Stimulated activated naive B cell treated with anti-CD40 and anti-IgM and Interleukin-4, amounts not matched to agents 10 μg/mL and 1 μg/mL and 100 μg/mL, for 72 hours (primary cell): Measurements from ENCODE around the gene SLC39A11.

ENCODE experiments used
- ATAC-seq, 2 donors: fragments of 150-1000 bp; cut with Tn5 transposase; replicated peaks; 2 replicates each; pipeline ENCODE4 v1.10.0; 2021; ENCODE audit warnings: moderate library complexity in 1 of 2
- DNase-seq: peaks from one replicate; pipeline ENCODE4 v3.0.0; 2021
- H3K27ac Mint-ChIP-seq: one replicate; pipeline ENCODE4 v1.8.0; 2022; ENCODE audit warnings: mild to moderate bottlenecking, mixed read lengths
- H3K27me3 Mint-ChIP-seq, 2 donors: one replicate each; pipeline ENCODE4 v1.8.0; 2022; ENCODE audit warnings: mixed read lengths in 2 of 2
- H3K36me3 Mint-ChIP-seq, 2 donors: one replicate each; pipeline ENCODE4 v1.8.0; 2022; ENCODE audit warnings: mixed read lengths in 2 of 2, mild to moderate bottlenecking in 1 of 2
- H3K4me1 Mint-ChIP-seq, 2 donors: one replicate each; pipeline ENCODE4 v1.8.0; 2022; ENCODE audit warnings: mixed read lengths in 2 of 2, mild to moderate bottlenecking in 1 of 2
- H3K4me3 Mint-ChIP-seq, 2 donors: one replicate each; pipeline ENCODE4 v1.8.0; 2022; ENCODE audit warnings: mild to moderate bottlenecking in 2 of 2, mixed read lengths in 2 of 2, moderate library complexity in 1 of 2
- H3K9me3 Mint-ChIP-seq, 2 donors: one replicate each; pipeline ENCODE4 v1.8.0; 2022; ENCODE audit warnings: mixed read lengths in 2 of 2, mild to moderate bottlenecking in 1 of 2

Gene SLC39A11

DNA sequence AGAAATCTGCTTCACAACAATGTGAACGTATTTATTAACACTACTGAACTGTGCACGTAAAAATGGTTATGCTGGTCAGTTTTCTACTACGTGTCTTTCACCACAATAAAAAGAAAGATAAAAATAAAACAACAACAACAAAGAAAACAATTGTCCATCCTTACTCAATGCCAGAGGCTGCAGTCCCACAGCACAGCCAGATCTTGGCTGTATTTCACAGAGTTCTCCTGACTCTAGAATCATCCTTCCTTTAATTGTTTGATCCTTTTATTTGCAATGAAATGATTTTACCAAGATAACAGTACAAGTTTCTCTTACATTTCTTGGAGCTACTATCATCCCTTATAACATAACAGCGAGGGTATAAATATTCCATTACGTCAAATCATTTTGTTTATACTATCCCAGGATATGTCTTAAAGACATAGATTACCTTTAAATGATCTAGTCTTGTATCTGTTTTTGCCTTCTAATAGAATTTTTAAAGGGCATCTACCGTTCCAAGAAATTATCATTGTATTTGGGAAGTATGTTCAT is 103.3 kb downstream of the SLC39A11 start:
- Mint-ChIP-seq H3K27ac (no peak overlapping the region), H3K9me3 (peaks cover 0 to 4% of the 10 kb centered on the region in 2 donors), H3K4me1 (peaks cover 11 to 15% of the 10 kb centered on the region in 2 donors), H3K27me3 (no peaks in the 10 kb centered on the region), H3K4me3 (no peak overlapping the region), H3K36me3 (peaks cover 2 to 5% of the 10 kb centered on the region in 2 donors)
- DNase-seq (no peak), ATAC-seq (no peak)

DNA sequence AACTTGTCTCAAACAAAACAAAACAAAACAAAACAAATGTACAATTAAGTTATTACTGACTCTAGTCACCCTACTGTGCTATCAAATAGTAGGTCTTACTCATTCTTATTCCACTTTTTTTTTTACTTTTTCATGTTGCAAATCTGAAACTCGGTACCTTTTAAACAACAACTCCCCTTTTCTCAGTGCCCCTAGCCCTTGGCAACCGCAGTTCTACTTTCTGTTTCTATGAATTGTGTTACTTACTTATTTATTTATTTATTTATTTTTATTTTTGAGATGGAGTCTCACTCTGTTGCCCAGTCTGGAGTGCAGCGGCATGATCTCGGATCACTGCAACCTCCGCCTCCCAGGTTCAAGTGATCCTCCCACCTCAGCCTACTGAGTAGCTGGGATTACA is 104.0 kb downstream of the SLC39A11 start:
- Mint-ChIP-seq H3K4me1 (peaks cover 10 to 15% of the 10 kb centered on the region in 2 donors), H3K27me3 (no peaks in the 10 kb centered on the region), H3K27ac (no peak overlapping the region), H3K9me3 (peaks cover 0 to 4% of the 10 kb centered on the region in 2 donors), H3K36me3 (peaks cover 3 to 9% of the 10 kb centered on the region in 2 donors), H3K4me3 (no peak overlapping the region)
- no peak for DNase-seq
- ATAC-seq: no peak

DNA sequence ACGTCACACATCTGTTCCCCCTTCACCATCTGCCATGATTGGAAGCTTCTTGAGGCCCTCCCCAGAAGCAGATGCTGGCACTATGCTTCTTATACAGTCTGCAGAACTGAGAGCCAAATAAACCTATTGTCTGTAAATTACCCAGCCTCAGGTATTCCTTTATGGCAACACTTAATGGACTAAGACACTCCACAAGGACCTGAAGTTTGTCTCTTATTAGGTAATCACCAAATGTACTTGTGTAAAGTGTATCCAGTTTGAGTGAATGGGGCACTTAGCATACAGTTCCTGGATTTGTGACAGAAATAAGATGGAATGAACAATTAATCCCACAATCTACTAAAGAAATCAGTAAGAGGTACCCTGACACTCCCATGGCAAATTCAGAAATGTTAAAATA is 105.3 kb downstream of the SLC39A11 start:
- no peaks in the 10 kb centered on the region for H3K27me3 Mint-ChIP-seq
- H3K27ac Mint-ChIP-seq: no peak overlapping the region
- H3K9me3 Mint-ChIP-seq: no peaks in the 10 kb centered on the region
- DNase-seq (no peak), ATAC-seq (no peak)
- peaks cover 2 to 4% of the 10 kb centered on the region in 2 donors for H3K36me3 Mint-ChIP-seq
- H3K4me1 Mint-ChIP-seq: peaks cover 6% of the 10 kb centered on the region in 2 donors
- no peak overlapping the region for H3K4me3 Mint-ChIP-seq

DNA sequence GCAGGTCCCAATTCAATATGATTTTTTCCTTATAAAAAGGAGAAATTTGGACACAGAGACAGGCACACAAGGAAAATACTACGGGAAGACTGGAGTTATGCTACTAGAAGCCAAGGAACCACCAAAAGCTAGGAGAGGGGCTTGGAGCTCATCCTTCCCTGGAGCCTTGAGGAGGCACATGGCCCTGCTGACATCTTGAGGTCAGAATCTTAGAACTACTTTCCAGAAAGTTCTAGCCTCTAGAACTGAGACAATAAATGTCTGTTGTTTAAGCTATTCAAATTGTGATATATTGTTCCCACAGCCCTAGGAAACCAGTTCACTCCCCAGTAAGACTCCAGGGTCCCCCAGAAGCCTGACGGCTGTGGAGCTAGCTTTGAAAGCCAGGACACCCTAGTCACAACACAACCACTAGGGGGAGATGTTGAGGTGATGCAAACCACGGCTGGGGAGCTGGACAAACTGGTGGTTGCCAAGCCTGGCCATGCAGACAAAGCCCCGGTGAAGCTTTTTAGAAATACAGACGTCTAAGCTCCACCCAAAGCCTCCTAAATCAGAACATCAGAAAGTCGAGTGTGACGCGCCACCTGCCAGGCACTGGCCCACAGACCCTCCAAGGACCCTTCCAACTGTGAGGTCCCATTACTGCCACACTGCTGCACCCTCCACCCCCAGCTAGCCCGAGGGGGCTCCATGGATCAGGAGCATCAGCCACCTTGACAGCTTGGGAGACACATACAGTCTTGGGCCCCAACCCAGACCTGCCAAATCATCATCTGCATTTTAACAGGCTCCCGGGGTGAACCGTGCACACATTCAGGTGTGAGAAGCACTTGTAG is 106.4 kb downstream of the SLC39A11 start:
- peaks cover 2 to 8% of the 10 kb centered on the region in 2 donors for H3K36me3 Mint-ChIP-seq
- H3K27ac Mint-ChIP-seq: no peak overlapping the region
- DNase-seq: peak; percentile 48

DNA sequence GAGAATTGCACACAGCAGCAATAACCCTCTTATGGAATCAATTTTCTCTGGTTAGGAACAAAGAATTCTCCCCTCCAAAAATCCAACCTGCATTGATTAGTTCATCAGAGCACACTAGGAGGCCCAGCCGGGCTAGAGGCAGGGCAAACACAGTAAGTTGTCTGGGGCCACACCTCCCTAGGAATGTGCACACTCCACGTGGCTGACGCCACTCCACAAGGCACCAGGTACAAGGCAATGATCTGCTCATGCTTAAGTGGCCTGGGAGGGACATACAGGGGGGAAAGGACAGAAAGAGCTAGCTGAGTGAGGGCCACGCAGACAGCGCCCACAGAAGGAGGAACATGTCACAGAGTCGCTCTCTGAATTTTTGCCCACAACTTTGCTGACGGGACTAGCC is 107.6 kb downstream of the SLC39A11 start:
- no peak overlapping the region for H3K4me3 Mint-ChIP-seq
- ATAC-seq (no peak), DNase-seq (no peak)
- H3K27ac Mint-ChIP-seq: no peak overlapping the region
- peaks cover 2 to 13% of the 10 kb centered on the region in 2 donors for H3K36me3 Mint-ChIP-seq
- H3K9me3 Mint-ChIP-seq: peaks cover 0 to under 1% of the 10 kb centered on the region in 2 donors
- H3K4me1 Mint-ChIP-seq: peaks cover 6% of the 10 kb centered on the region in 2 donors
- no peaks in the 10 kb centered on the region for H3K27me3 Mint-ChIP-seq

More for the DNA sequence above, 106.4 kb downstream of the SLC39A11 start:
- H3K27me3 Mint-ChIP-seq: no peaks in the 10 kb centered on the region
- ATAC-seq: peak; percentile 83 to 91
- peaks cover 6% of the 10 kb centered on the region in 2 donors for H3K4me1 Mint-ChIP-seq
- H3K9me3 Mint-ChIP-seq: no peaks in the 10 kb centered on the region
- no peak overlapping the region for H3K4me3 Mint-ChIP-seq

DNA sequence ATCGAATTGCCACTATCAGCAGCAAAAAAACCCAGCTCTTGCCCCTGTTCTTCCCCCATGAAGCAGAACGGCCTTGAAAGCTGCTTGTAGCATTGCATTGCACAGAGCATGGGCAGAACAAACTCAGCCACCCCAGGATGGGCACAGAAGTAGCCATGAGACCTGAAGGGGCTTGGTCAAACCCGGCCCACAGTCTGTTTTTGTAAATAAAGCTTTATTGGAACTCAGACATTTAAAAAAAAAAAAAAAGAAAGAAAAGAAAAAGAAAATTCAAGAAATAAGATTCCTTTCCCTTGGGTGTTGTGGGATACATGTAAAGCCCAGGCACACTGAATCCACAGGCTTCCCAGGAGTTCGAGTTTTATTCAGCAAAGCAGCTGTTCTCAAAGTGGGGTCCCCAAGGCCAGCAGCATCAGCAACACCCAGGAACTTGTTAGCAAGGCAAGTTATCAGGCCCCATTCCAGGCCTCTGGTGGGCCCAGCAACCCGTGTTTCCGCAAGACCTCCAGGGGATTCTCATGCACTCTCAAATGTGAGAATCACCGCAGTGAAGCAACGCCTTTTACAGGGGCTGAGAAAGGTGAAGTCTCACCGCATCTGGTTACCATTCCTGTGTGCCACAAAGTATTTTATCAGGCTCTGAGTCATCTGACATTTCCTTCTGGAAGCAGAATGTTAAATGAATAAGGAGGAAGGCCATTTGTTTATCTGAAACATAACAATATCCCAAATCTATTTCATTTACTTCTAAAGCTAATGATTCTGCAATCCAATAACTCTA is 108.2 kb downstream of the SLC39A11 start:
- H3K9me3 Mint-ChIP-seq: peaks cover 0 to 3% of the 10 kb centered on the region in 2 donors
- no peak for DNase-seq
- H3K27me3 Mint-ChIP-seq: no peaks in the 10 kb centered on the region
- H3K36me3 Mint-ChIP-seq: peaks cover 2 to 16% of the 10 kb centered on the region in 2 donors
- H3K27ac Mint-ChIP-seq: no peak overlapping the region
- H3K4me1 Mint-ChIP-seq: peaks cover 6 to 7% of the 10 kb centered on the region in 2 donors
- no peak for ATAC-seq
- H3K4me3 Mint-ChIP-seq: no peak overlapping the region

DNA sequence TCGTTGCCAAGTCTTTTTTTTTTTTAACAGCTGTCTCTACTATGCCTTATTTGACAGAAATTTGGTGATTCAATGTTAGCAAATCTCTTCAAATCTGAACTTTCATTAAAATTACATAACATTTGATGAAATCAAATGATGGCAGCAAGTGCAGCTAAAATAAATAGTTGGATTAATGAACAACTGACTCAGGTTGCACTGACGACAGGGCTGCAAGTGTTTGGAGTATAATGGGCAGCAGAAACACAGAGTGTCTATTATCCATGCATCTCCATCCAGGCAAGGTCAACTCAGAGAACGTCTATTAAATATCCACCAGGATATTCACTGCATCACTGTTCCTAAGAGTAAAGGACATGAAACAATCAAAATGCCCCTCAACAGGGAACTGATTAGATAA is 109.8 kb downstream of the SLC39A11 start:
- Mint-ChIP-seq H3K36me3 (peaks cover 2 to 27% of the 10 kb centered on the region in 2 donors), H3K9me3 (peaks cover 0 to 7% of the 10 kb centered on the region in 2 donors), H3K27me3 (no peaks in the 10 kb centered on the region), H3K27ac (no peak overlapping the region), H3K4me3 (no peak overlapping the region), H3K4me1 (peaks cover 13 to 21% of the 10 kb centered on the region in 2 donors)
- no peak for ATAC-seq
- DNase-seq: no peak

DNA sequence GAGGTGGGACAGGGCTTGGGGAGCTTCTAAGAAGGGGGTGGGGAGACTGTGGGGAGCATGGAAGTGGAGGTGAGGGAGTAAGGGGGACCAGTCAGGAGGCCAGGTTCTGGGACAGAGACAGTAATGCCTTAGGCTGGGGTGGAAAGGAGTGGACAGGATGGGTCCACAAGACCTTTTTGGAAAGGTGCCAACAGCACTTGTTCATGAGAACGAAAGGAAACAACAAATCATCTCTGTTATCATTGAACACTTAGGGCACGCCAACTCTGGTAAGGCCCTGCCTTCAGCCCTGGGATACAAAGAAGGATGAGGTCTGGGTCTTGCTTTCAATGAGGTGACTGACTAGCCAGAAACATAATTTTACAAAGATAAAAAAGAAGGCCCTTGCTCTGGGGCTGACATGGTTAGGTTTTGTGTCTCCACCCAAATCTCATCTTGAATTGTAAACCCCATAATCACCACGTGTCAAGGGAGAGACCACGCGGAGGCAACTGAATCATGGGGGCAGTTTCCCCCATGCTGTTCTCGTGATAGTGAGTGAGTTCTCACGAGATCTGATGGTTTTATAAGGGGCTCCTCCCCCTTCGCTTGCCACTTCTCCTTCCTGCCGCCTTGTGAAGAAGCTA is 113.8 kb downstream of the SLC39A11 start:
- Mint-ChIP-seq H3K4me1 (peaks cover 19 to 30% of the 10 kb centered on the region in 2 donors), H3K27ac (no peak overlapping the region), H3K27me3 (no peaks in the 10 kb centered on the region), H3K36me3 (peaks cover 0 to 32% of the 10 kb centered on the region in 2 donors), H3K9me3 (peaks cover 0 to 7% of the 10 kb centered on the region in 2 donors), H3K4me3 (no peak overlapping the region)
- DNase-seq: no peak
- ATAC-seq: no peak

DNA sequence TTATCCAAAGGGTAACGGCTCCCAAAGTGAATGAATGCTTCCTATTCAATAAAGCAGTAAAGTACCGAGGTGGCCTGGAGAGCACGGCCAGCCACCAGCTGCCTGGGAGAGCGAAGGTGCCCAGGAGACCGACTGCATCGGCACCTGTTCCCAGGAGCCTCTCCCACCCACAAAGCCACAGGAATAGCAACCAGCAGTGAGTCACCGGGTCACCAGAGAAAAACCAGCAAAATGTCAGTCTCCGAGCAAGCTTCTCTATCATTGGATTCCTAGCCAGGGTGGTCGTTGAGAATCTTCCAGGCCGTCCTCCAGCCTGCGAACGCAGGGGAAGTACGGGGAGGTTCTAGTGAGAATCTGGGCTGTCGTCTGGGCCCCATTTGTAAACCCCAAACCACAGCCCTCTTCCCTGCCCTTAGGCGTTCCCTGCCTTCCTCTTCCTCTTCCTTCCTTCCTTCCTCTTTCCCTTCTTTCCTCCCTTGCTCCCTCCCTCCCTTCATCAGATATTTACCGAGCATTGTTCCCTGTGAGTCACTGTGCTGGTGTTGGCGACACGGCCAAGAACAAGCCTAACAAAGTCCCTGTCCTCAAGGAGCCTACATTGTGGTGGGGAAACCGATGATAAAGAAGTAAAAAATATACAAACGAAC is 114.6 kb downstream of the SLC39A11 start:
- Mint-ChIP-seq H3K4me1 (peaks cover 17 to 30% of the 10 kb centered on the region in 2 donors), H3K36me3 (peaks cover 4 to 34% of the 10 kb centered on the region in 2 donors), H3K27ac (peak overlapping the region; percentile 79), H3K4me3 (no peak overlapping the region), H3K9me3 (peaks cover 0 to 7% of the 10 kb centered on the region in 2 donors), H3K27me3 (no peaks in the 10 kb centered on the region)
- ATAC-seq (no peak), DNase-seq (no peak)

DNA sequence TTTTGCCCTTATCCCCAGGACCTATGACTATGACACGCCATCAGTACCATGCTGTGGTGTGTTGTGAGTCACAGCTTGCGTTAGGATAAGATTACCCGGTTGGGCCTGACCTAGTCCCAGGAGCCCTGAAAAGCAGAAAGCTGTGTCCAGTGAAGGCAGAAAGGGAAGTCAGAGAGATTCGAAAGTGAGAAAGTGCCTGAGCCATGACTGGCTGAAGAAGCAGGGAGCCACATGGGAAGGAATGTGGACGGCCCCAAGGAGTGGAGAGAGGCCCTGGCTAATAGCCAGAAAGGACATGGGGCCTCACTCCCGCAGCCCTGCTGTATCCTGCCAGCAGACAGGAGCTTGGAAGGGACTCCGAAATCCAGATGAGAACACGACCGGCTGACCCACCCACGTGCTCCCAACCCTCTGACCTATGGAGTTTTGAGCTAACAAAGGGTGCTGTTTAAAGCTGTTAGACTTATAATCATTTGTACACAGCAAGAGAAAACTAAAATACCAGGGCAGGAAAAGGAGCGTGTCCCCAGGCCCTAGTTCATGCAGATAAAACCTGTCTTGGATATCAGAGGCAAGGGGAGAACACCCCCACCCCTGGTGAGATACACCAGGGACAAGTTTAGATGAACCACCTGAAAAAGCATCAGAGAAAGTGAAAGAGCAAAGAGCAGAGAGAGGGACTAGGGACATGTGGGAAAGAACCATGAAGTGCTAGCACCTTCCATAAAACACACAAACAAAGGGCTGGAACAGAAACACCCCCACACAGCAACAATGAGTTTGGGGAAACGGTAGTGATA is 115.3 kb downstream of the SLC39A11 start:
- peak overlapping the region; percentile 79 for H3K27ac Mint-ChIP-seq
- peak overlapping the region in 1 of 2 donors; percentile 26 for H3K4me3 Mint-ChIP-seq
- peaks cover 17 to 34% of the 10 kb centered on the region in 2 donors for H3K4me1 Mint-ChIP-seq
- H3K9me3 Mint-ChIP-seq: peaks cover 0 to 7% of the 10 kb centered on the region in 2 donors
- DNase-seq: peak; percentile 42
- H3K36me3 Mint-ChIP-seq: peaks cover 4 to 34% of the 10 kb centered on the region in 2 donors
- ATAC-seq: peak; percentile 94 to 99
- no peaks in the 10 kb centered on the region for H3K27me3 Mint-ChIP-seq

DNA sequence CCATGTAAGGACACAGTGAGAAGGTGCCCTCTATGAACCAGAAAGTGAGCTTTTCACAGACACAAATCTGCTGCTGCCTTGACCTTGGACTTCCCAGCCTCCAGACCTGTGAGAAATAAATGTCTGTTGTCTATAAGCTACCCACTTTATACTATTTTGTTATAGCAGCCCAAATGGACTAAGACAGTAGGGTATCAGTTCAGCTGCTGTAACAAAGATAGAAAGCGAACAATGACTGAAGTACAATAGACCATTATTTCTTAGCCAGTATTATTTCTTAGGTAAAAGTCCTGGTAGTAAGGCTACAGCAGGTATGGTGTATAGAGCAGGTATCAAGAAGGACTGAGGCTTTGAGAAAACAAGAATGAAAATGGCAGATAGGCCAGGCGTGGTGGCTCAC is 117.0 kb downstream of the SLC39A11 start:
- DNase-seq (no peak), ATAC-seq (no peak)
- peak overlapping the region; percentile 59 for H3K27ac Mint-ChIP-seq
- peaks cover 0 to 7% of the 10 kb centered on the region in 2 donors for H3K9me3 Mint-ChIP-seq
- peaks cover 25 to 49% of the 10 kb centered on the region in 2 donors for H3K4me1 Mint-ChIP-seq
- H3K27me3 Mint-ChIP-seq: no peaks in the 10 kb centered on the region
- H3K4me3 Mint-ChIP-seq: no peak overlapping the region
- peaks cover 7 to 32% of the 10 kb centered on the region in 2 donors for H3K36me3 Mint-ChIP-seq

DNA sequence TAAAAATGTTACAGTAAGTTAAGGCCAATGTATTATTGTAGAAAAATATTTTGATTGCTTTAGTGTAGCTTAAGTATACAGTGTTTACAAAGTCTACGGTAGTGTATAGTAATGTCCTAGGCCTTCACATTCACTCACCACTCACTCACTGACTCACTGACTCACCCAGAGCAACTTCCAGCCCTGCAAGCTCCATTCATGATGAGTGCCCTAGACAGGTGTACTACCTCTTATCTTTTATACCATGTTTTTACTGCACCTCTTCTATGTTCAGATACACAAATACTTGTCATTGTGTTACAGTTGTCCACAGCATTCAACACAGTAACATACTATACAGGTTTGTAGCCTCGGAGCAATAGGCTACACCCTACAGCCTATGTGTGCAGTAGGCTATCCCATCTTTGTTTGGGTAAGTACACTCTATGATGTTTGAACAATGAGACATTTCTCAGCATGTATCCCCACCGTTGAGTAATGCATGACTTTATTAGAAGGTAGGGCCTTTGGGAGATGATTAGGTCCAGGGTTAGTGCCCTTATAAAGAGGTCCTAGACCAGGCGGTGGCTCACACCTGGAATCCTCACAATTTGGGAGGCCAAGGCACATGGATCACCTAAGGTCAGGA is 117.8 kb downstream of the SLC39A11 start:
- Mint-ChIP-seq H3K4me1 (peaks cover 25 to 49% of the 10 kb centered on the region in 2 donors), H3K27me3 (no peaks in the 10 kb centered on the region), H3K9me3 (peaks cover 0 to 4% of the 10 kb centered on the region in 2 donors), H3K36me3 (peaks cover 7 to 26% of the 10 kb centered on the region in 2 donors), H3K27ac (no peak overlapping the region), H3K4me3 (no peak overlapping the region)
- ATAC-seq: no peak
- no peak for DNase-seq
